HepG2 (cell line): ENCODE data around the gene NEURL1.

Experiments used
- CTCF ChIP-seq: sonication (generic); formaldehyde crosslinking; IDR thresholded peaks from 2 replicates; pipeline ENCODE4 v1.5.0; 2020; ENCODE audit warnings: mild to moderate bottlenecking, missing genetic modification reagents, moderate library complexity
- HMG20B ChIP-seq: conservative IDR thresholded peaks from 2 replicates; pipeline ENCODE4 v1.6.1; 2016; ENCODE audit warnings: missing genetic modification reagents, missing compliant biosample characterization
- JUND ChIP-seq: sonication (generic); formaldehyde crosslinking; IDR thresholded peaks from 2 replicates; pipeline ENCODE4 v1.8.0; 2022; ENCODE audit warnings: mild to moderate bottlenecking, missing genetic modification reagents
- MYC ChIP-seq: sonication (generic); formaldehyde crosslinking; IDR thresholded peaks from 2 replicates; pipeline ENCODE4 v1.9.0; 2021; ENCODE audit warnings: missing genetic modification reagents, borderline replicate concordance
- MYNN ChIP-seq: sonication (generic); formaldehyde crosslinking; IDR thresholded peaks from 2 replicates; pipeline ENCODE4 v1.4.0; 2020; ENCODE audit warnings: mild to moderate bottlenecking, low read depth, missing genetic modification reagents
- POLR2A ChIP-seq, 2 experiments: IDR thresholded peaks; 2 replicates each; pipeline ENCODE4 v1.6.1; 2011; ENCODE audit warnings: low read depth in 2 of 2, low read length in 2 of 2, mild to moderate bottlenecking in 1 of 2, moderate library complexity in 1 of 2; ENCODE audit not compliant: insufficient read depth in 1 of 2
- TCF7 ChIP-seq: sonication (generic); IDR thresholded peaks from 2 replicates; pipeline ENCODE4 v1.6.1; 2016; ENCODE audit warnings: antibody characterized with exemption, low read depth
- TOE1 ChIP-seq: sonication (generic); formaldehyde crosslinking; IDR thresholded peaks from 2 replicates; pipeline ENCODE4 v1.4.0; 2020; ENCODE audit warnings: mild to moderate bottlenecking, missing genetic modification reagents
- ZFP36 ChIP-seq: fragments of 150-350 bp; IDR thresholded peaks from 2 replicates; pipeline ENCODE4 v1.6.1; 2018; ENCODE audit warnings: borderline replicate concordance, low read length, low read depth; ENCODE audit not compliant: partially characterized antibody
- ZKSCAN1 ChIP-seq: fragments of 150-350 bp; IDR thresholded peaks from 2 replicates; pipeline ENCODE4 v1.6.1; 2014; ENCODE audit warnings: low read length
- ZNF678 ChIP-seq: sonication (generic); formaldehyde crosslinking; IDR thresholded peaks from 2 replicates; pipeline ENCODE4 v1.4.0; 2020; ENCODE audit warnings: mild to moderate bottlenecking, missing genetic modification reagents
- TF ChIP-seq, protein P1 (sequence below): sonication (generic); formaldehyde crosslinking; IDR thresholded peaks from 2 replicates; pipeline ENCODE4 v1.4.0; 2020; ENCODE audit warnings: missing genetic modification reagents; ENCODE audit errors: not compliant biosample characterization

DNA sequence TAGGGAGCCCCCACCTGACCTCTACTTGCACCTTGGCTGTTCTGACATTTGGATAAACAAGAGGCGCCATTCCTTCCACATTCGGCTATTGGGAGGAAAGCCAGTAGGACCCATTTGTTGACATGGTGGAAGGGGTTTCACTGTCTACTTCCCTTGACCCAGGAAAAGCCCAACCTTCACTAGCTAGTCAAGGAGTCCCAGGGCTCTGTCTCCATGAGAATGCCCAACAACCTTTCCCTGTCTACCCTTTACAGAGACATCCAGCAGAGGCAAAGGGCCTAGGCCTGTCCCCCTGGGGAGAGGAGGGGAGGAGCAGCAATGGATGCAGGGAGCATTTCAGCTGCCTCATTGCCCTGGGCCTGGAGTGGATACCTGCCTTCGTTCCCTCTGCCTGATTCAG, 136.1 kb downstream of the NEURL1 start:
- TF ChIP-seq ZNF678, result no peak
- no peak for TF ChIP-seq CTCF (CRISPR knock-in tag)
- TF ChIP-seq JUND, result no peak
- TF ChIP-seq POLR2A (IDR thresholded peaks at IDR 0.05; ENCODE audit: insufficient read depth in 1 of 2, low read depth in 2 of 2, low read length in 2 of 2), result no peak
- no peak for TF ChIP-seq TOE1 (CRISPR knock-in tag)
- no peak for TF ChIP-seq HMG20B
- TF ChIP-seq TCF7, result no peak
- TF ChIP-seq ZFP36, result no peak
- TF ChIP-seq ZKSCAN1, result no peak
- TF ChIP-seq MYC (CRISPR knock-in tag), result no peak
- TF ChIP-seq, protein P1, sequence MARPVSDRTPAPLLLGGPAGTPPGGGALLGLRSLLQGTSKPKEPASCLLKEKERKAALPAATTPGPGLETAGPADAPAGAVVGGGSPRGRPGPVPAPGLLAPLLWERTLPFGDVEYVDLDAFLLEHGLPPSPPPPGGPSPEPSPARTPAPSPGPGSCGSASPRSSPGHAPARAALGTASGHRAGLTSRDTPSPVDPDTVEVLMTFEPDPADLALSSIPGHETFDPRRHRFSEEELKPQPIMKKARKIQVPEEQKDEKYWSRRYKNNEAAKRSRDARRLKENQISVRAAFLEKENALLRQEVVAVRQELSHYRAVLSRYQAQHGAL (CRISPR knock-in tag), result no peak
- TF ChIP-seq MYNN, result no peak
